Nephron (organoid): Measurements from ENCODE around the gene SSRP1.

Experiments
- H3K27ac Mint-ChIP-seq, 3 experiments: 2 replicates each; pipeline ENCODE4 v1.8.0; 2020; ENCODE audit warnings: mixed read lengths in 3 of 3, mild to moderate bottlenecking in 2 of 3, moderate library complexity in 1 of 3
- H3K27me3 Mint-ChIP-seq: 2 replicates; pipeline ENCODE4 v1.8.0; 2021; ENCODE audit warnings: low read depth, mild to moderate bottlenecking, moderate library complexity, mixed read lengths
- H3K36me3 Mint-ChIP-seq: 2 replicates; pipeline ENCODE4 v1.8.0; 2020; ENCODE audit warnings: low read depth, mixed read lengths
- H3K4me1 Mint-ChIP-seq: 2 replicates; pipeline ENCODE4 v1.8.0; 2020; ENCODE audit warnings: mixed read lengths
- H3K4me3 Mint-ChIP-seq, 3 experiments: 2 replicates each; pipeline ENCODE4 v1.8.0; 2020; ENCODE audit warnings: mild to moderate bottlenecking in 3 of 3, mixed read lengths in 3 of 3, moderate library complexity in 2 of 3
- H3K9me3 Mint-ChIP-seq: 2 replicates; pipeline ENCODE4 v1.8.0; 2020; ENCODE audit warnings: mixed read lengths
- CTCF ChIP-seq, 3 experiments: fragments of 200-600 bp; sonication (generic); IDR thresholded peaks; one replicate each; pipeline ENCODE4 v1.5.0; 2021; ENCODE audit warnings: antibody characterized with exemption in 3 of 3; ENCODE audit not compliant: unreplicated experiment in 3 of 3

SSRP1 gene

GRCh38 chr11:57278721-57279095 lies 57.0 kb downstream of the SSRP1 start:
- H3K27me3 Mint-ChIP-seq: no peaks in the 10 kb centered on the region
- no peaks in the 10 kb centered on the region for H3K36me3 Mint-ChIP-seq
- H3K27ac Mint-ChIP-seq: peak overlapping the region; percentile 4 to 83 (median 58)
- peaks cover 42% of the 10 kb centered on the region for H3K4me1 Mint-ChIP-seq
- no peak overlapping the region for H3K4me3 Mint-ChIP-seq
- no peaks in the 10 kb centered on the region for H3K9me3 Mint-ChIP-seq
- TF ChIP-seq CTCF (IDR thresholded peaks at IDR 0.05; ENCODE audit: unreplicated experiment in 3 of 3): no peak

- H3K4me1 Mint-ChIP-seq: peaks cover 36% of the 10 kb centered on the region
- TF ChIP-seq CTCF (IDR thresholded peaks at IDR 0.05; ENCODE audit: unreplicated experiment in 3 of 3): peak; percentile 72 to 82 (median 76)
- H3K4me3 Mint-ChIP-seq: peak overlapping the region; percentile 29 to 64 (median 46)
- H3K9me3 Mint-ChIP-seq: peaks cover 3% of the 10 kb centered on the region
- H3K36me3 Mint-ChIP-seq: no peaks in the 10 kb centered on the region
- peak overlapping the region; percentile 30 to 83 (median 58) for H3K27ac Mint-ChIP-seq
- no peaks in the 10 kb centered on the region for H3K27me3 Mint-ChIP-seq
These were observed 57.6 kb downstream of the SSRP1 start for GRCh38 chr11:57277845-57278720.

GRCh38 chr11:57276971-57277675 lies 58.6 kb downstream of the SSRP1 start:
- no peak overlapping the region for H3K4me3 Mint-ChIP-seq
- no peaks in the 10 kb centered on the region for H3K27me3 Mint-ChIP-seq
- no peak for TF ChIP-seq CTCF (IDR thresholded peaks at IDR 0.05; ENCODE audit: unreplicated experiment in 3 of 3)
- H3K4me1 Mint-ChIP-seq: peaks cover 32% of the 10 kb centered on the region
- no peaks in the 10 kb centered on the region for H3K36me3 Mint-ChIP-seq
- H3K27ac Mint-ChIP-seq: peak overlapping the region in 1 of 3 experiments; percentile 58
- H3K9me3 Mint-ChIP-seq: peaks cover 3% of the 10 kb centered on the region

- Mint-ChIP-seq H3K4me3 (no peak overlapping the region), H3K9me3 (peaks cover 3% of the 10 kb centered on the region), H3K36me3 (no peaks in the 10 kb centered on the region), H3K4me1 (peaks cover 32% of the 10 kb centered on the region), H3K27ac (no peak overlapping the region), H3K27me3 (no peaks in the 10 kb centered on the region)
- TF ChIP-seq CTCF (IDR thresholded peaks at IDR 0.05; ENCODE audit: unreplicated experiment in 3 of 3): no peak
These were observed 59.3 kb downstream of the SSRP1 start for GRCh38 chr11:57276169-57276970.
